Breast epithelium (tissue), 4 donors: ENCODE data around the gene TMSB10. TPM values are rescaled to one million over a fixed set of nuclear protein-coding genes. Genes with fewer than 3 reads are reported as not detected.

Experiments
- DNase-seq, 2 donors: peaks; one replicate each; pipeline ENCODE4 v3.0.0-alpha.2; 2019; ENCODE audit warnings: low spot score in 2 of 2
- H3K27ac ChIP-seq, 2 donors: fragments of 200-600 bp; sonication (generic) in 1 of 2; one replicate each; pipeline ENCODE4 v1.5.1; 2016 to 2019; ENCODE audit warnings: mild to moderate bottlenecking in 1 of 2
- H3K27me3 ChIP-seq, 2 donors: fragments of 200-600 bp; sonication (generic) in 1 of 2; one replicate each; pipeline versions ENCODE4 v1.5.1 to v1.6.0; 2017 to 2019; ENCODE audit warnings: control low read depth in 1 of 2, mild to moderate bottlenecking in 1 of 2
- H3K36me3 ChIP-seq: fragments of 200-600 bp; one replicate; pipeline ENCODE4 v1.5.1; 2019
- H3K4me1 ChIP-seq, 2 donors: fragments of 200-600 bp; sonication (generic); one replicate each; pipeline ENCODE4 v1.5.1; 2016 to 2019; ENCODE audit warnings: control low read depth in 1 of 2
- H3K4me3 ChIP-seq, 3 donors: fragments of 200-600 bp; sonication (generic); 1 replicate in 2 of 3; 2 replicates in 1 of 3; pipeline ENCODE4 v1.5.1; 2016 to 2019; ENCODE audit warnings: mild to moderate bottlenecking in 3 of 3, moderate library complexity in 2 of 3
- H3K9me3 ChIP-seq, 2 donors: fragments of 200-600 bp; sonication (generic) in 1 of 2; one replicate each; pipeline ENCODE4 v1.5.1; 2016 to 2019; ENCODE audit warnings: control low read depth in 1 of 2
- CTCF ChIP-seq, 3 donors: fragments of 450-650 bp; IDR thresholded peaks; one replicate each; pipeline ENCODE4 v1.5.1; 2016 to 2017; ENCODE audit warnings: antibody characterized with exemption in 3 of 3, mild to moderate bottlenecking in 3 of 3, moderate library complexity in 3 of 3
- POLR2A ChIP-seq: fragments of 450-650 bp; IDR thresholded peaks from one replicate; pipeline ENCODE4 v1.6.1; 2016; ENCODE audit warnings: antibody characterized with exemption, mild to moderate bottlenecking, moderate library complexity
- POLR2AphosphoS5 ChIP-seq, 3 donors: sonication (generic); formaldehyde crosslinking; IDR thresholded peaks; one replicate each; pipeline ENCODE4 v1.6.1; 2017; ENCODE audit warnings: antibody characterized with exemption in 3 of 3
- intact Hi-C: fragments of 100-400 bp; cut with DNase I; formaldehyde crosslinking; loops from one replicate; pipeline ENCODE4 v1.15.1; 2023; ENCODE audit warnings: low total_unique reads
- total RNA-seq, 3 donors: library from RNA; depleted of rRNA; stranded (reverse); fragments of >200 nt; gene quantifications; one replicate each; pipeline ENCODE4 v1.1.0, GENCODE V29; 2016

Gene TMSB10
- total RNA-seq, 3 donors from 2014 or later, result 1,918 to 5,529 (median 3,700) TPM

GRCh38 chr2:84899304-84900204 lies 5.9 kb upstream of the TMSB10 start:
- no peak overlapping the region for H3K4me3 ChIP-seq
- no peak for DNase-seq

GRCh38 chr2:84900971-84901370 lies 4.5 kb upstream of the TMSB10 start:
- no peaks in the 10 kb centered on the region for H3K27me3 ChIP-seq
- TF ChIP-seq CTCF (IDR thresholded peaks at IDR 0.05) (no peak), POLR2AphosphoS5 (IDR thresholded peaks at IDR 0.05) (no peak), POLR2A (no peak)
- H3K27ac ChIP-seq, result no peak overlapping the region
- no peaks in the 10 kb centered on the region for H3K36me3 ChIP-seq
- no peaks in the 10 kb centered on the region for H3K4me1 ChIP-seq
- intact Hi-C loops, result no loop called here
- no peak overlapping the region for H3K4me3 ChIP-seq
- no peaks in the 10 kb centered on the region for H3K9me3 ChIP-seq
- DNase-seq, result no peak

More at GRCh38 chr2:84899304-84900204, 5.9 kb upstream of the TMSB10 start:
- no peaks in the 10 kb centered on the region for H3K4me1 ChIP-seq
- intact Hi-C loops, result no loop called here
- H3K36me3 ChIP-seq, result no peaks in the 10 kb centered on the region
- H3K27me3 ChIP-seq, result no peaks in the 10 kb centered on the region
- H3K9me3 ChIP-seq, result no peaks in the 10 kb centered on the region
- TF ChIP-seq CTCF (IDR thresholded peaks at IDR 0.05) (no peak), POLR2A (no peak), POLR2AphosphoS5 (IDR thresholded peaks at IDR 0.05) (no peak)
- no peak overlapping the region for H3K27ac ChIP-seq

- intact Hi-C loops, result no loop called here
- Histone ChIP-seq H3K4me3 (no peak overlapping the region), H3K27ac (no peak overlapping the region)
Measured at GRCh38 chr2:84901593-84902120, 3.8 kb upstream of the TMSB10 start.

GRCh38 chr2:84902526-84902925 lies 2.9 kb upstream of the TMSB10 start:
- no peaks in the 10 kb centered on the region for H3K27me3 ChIP-seq
- no peaks in the 10 kb centered on the region for H3K9me3 ChIP-seq
- no peak overlapping the region for H3K4me3 ChIP-seq
- H3K27ac ChIP-seq, result no peak overlapping the region
- TF ChIP-seq POLR2AphosphoS5 (IDR thresholded peaks at IDR 0.05) (no peak), CTCF (IDR thresholded peaks at IDR 0.05) (no peak), POLR2A (no peak)
- H3K36me3 ChIP-seq, result no peaks in the 10 kb centered on the region
- intact Hi-C loops, result no loop called here
- H3K4me1 ChIP-seq, result no peaks in the 10 kb centered on the region
- DNase-seq, result no peak

More at GRCh38 chr2:84901593-84902120, 3.8 kb upstream of the TMSB10 start:
- DNase-seq, result no peak
- TF ChIP-seq POLR2A, result no peak
- TF ChIP-seq POLR2AphosphoS5 (IDR thresholded peaks at IDR 0.05), result no peak
- no peak for TF ChIP-seq CTCF (IDR thresholded peaks at IDR 0.05)
- Histone ChIP-seq H3K36me3 (no peaks in the 10 kb centered on the region), H3K27me3 (no peaks in the 10 kb centered on the region), H3K4me1 (no peaks in the 10 kb centered on the region), H3K9me3 (no peaks in the 10 kb centered on the region)

GRCh38 chr2:84904151-84904550 lies 1.3 kb upstream of the TMSB10 start:
- DNase-seq, result peak in 1 of 2 donors; percentile 14
- intact Hi-C loops, result no loop called here
- H3K27me3 ChIP-seq, result no peaks in the 10 kb centered on the region
- H3K4me3 ChIP-seq, result peak overlapping the region; percentile 98 to 100 (median 100)
- TF ChIP-seq POLR2AphosphoS5 (IDR thresholded peaks at IDR 0.05) (no peak), POLR2A (no peak), CTCF (IDR thresholded peaks at IDR 0.05) (no peak)
- no peaks in the 10 kb centered on the region for H3K4me1 ChIP-seq
- no peaks in the 10 kb centered on the region for H3K36me3 ChIP-seq
- H3K9me3 ChIP-seq, result no peaks in the 10 kb centered on the region
- peak overlapping the region in 1 of 2 donors; percentile 95 for H3K27ac ChIP-seq
